Muscle layer of colon (tissue), 2 donors: ENCODE measurements around the gene MALL.
"Not testable (repeated sequence)": the region's sequence is repeated elsewhere in the genome, so short reads cannot be mapped to it uniquely, and the experiment has no call there.

Experiments
- H3K27ac ChIP-seq: one replicate; pipeline ENCODE4 v1.7.0; 2013; ENCODE audit warnings: low read depth, mild to moderate bottlenecking, low read length, moderate library complexity
- H3K27me3 ChIP-seq, 2 donors: one replicate each; pipeline ENCODE4 v1.7.0; 2013; ENCODE audit warnings: low read length in 2 of 2, mild to moderate bottlenecking in 2 of 2; ENCODE audit not compliant: insufficient read depth in 2 of 2, control insufficient read depth in 1 of 2
- H3K36me3 ChIP-seq: one replicate; pipeline ENCODE4 v1.7.0; 2013; ENCODE audit warnings: mild to moderate bottlenecking, low read length; ENCODE audit not compliant: insufficient read depth
- H3K4me1 ChIP-seq: one replicate; pipeline ENCODE4 v1.7.0; 2013; ENCODE audit warnings: mild to moderate bottlenecking, low read length; ENCODE audit not compliant: insufficient read depth
- H3K4me3 ChIP-seq, 2 donors: one replicate each; pipeline ENCODE4 v1.7.0; 2013; ENCODE audit warnings: low read length in 2 of 2, low read depth in 1 of 2, mild to moderate bottlenecking in 1 of 2, moderate library complexity in 1 of 2
- H3K9ac ChIP-seq: one replicate; pipeline ENCODE4 v1.7.0; 2013; ENCODE audit warnings: low read length
- H3K9me3 ChIP-seq: one replicate; pipeline ENCODE4 v1.7.0; 2013; ENCODE audit warnings: mild to moderate bottlenecking, low read length
- donor health status: abdominal sarcoma.
- donor health status: Adenocarcinoma of cecum.

MALL gene

GRCh38 chr2:110093924-110094323 lies 21.7 kb downstream of the MALL start:
- not testable (repeated sequence) for H3K9me3 ChIP-seq, H3K27ac ChIP-seq, H3K4me1 ChIP-seq, H3K9ac ChIP-seq, H3K4me3 ChIP-seq, H3K36me3 ChIP-seq, H3K27me3 ChIP-seq

GRCh38 chr2:110090164-110090563 lies 25.5 kb downstream of the MALL start:
- H3K27me3 ChIP-seq, H3K36me3 ChIP-seq, H3K9me3 ChIP-seq, H3K27ac ChIP-seq, H3K4me3 ChIP-seq, H3K4me1 ChIP-seq, H3K9ac ChIP-seq: not testable (repeated sequence)

GRCh38 chr2:110083757-110084156 lies 31.9 kb downstream of the MALL start:
- not testable (repeated sequence) for H3K9me3 ChIP-seq, H3K27ac ChIP-seq, H3K9ac ChIP-seq, H3K36me3 ChIP-seq, H3K4me3 ChIP-seq, H3K27me3 ChIP-seq, H3K4me1 ChIP-seq

GRCh38 chr2:110083162-110083561 lies 32.5 kb downstream of the MALL start:
- not testable (repeated sequence) for H3K9me3 ChIP-seq

GRCh38 chr2:110078104-110078503 lies 37.5 kb downstream of the MALL start:
- H3K4me1 ChIP-seq, H3K9ac ChIP-seq, H3K27me3 ChIP-seq, H3K27ac ChIP-seq, H3K9me3 ChIP-seq, H3K4me3 ChIP-seq, H3K36me3 ChIP-seq: not testable (repeated sequence)

More at GRCh38 chr2:110083162-110083561, 32.5 kb downstream of the MALL start:
- H3K27me3 ChIP-seq, H3K27ac ChIP-seq, H3K36me3 ChIP-seq, H3K9ac ChIP-seq, H3K4me3 ChIP-seq, H3K4me1 ChIP-seq: not testable (repeated sequence)

- not testable (repeated sequence) for H3K27ac ChIP-seq, H3K4me3 ChIP-seq, H3K36me3 ChIP-seq, H3K9ac ChIP-seq, H3K9me3 ChIP-seq, H3K27me3 ChIP-seq, H3K4me1 ChIP-seq
These were observed 39.7 kb downstream of the MALL start for GRCh38 chr2:110075896-110076295.

- not testable (repeated sequence) for H3K4me1 ChIP-seq, H3K4me3 ChIP-seq, H3K27ac ChIP-seq, H3K36me3 ChIP-seq, H3K27me3 ChIP-seq, H3K9ac ChIP-seq, H3K9me3 ChIP-seq
These were observed 45.8 kb downstream of the MALL start for GRCh38 chr2:110069869-110070268.

- not testable (repeated sequence) for H3K4me1 ChIP-seq, H3K9me3 ChIP-seq, H3K27ac ChIP-seq, H3K9ac ChIP-seq, H3K27me3 ChIP-seq, H3K4me3 ChIP-seq, H3K36me3 ChIP-seq
These were observed 47.5 kb downstream of the MALL start for GRCh38 chr2:110068153-110068552.

GRCh38 chr2:110062332-110062731 lies 53.3 kb downstream of the MALL start:
- not testable (repeated sequence) for H3K27ac ChIP-seq, H3K36me3 ChIP-seq, H3K9ac ChIP-seq, H3K27me3 ChIP-seq, H3K9me3 ChIP-seq, H3K4me3 ChIP-seq, H3K4me1 ChIP-seq

GRCh38 chr2:110060550-110060949 lies 55.1 kb downstream of the MALL start:
- not testable (repeated sequence) for H3K9ac ChIP-seq, H3K27me3 ChIP-seq, H3K27ac ChIP-seq, H3K36me3 ChIP-seq, H3K4me1 ChIP-seq, H3K4me3 ChIP-seq, H3K9me3 ChIP-seq

- not testable (repeated sequence) for H3K4me1 ChIP-seq, H3K36me3 ChIP-seq, H3K4me3 ChIP-seq, H3K27ac ChIP-seq, H3K9ac ChIP-seq, H3K27me3 ChIP-seq, H3K9me3 ChIP-seq
These were observed 55.8 kb downstream of the MALL start for GRCh38 chr2:110059694-110060358.

- not testable (repeated sequence) for H3K9me3 ChIP-seq, H3K36me3 ChIP-seq, H3K27ac ChIP-seq, H3K4me1 ChIP-seq, H3K9ac ChIP-seq, H3K4me3 ChIP-seq, H3K27me3 ChIP-seq
These were observed 56.5 kb downstream of the MALL start for GRCh38 chr2:110059009-110059693.
